ENCODE results near the gene HDAC7.
A peak's percentile ranks its signal among the peaks of the same experiment; 100 is the strongest.

Gene HDAC7

DNA sequence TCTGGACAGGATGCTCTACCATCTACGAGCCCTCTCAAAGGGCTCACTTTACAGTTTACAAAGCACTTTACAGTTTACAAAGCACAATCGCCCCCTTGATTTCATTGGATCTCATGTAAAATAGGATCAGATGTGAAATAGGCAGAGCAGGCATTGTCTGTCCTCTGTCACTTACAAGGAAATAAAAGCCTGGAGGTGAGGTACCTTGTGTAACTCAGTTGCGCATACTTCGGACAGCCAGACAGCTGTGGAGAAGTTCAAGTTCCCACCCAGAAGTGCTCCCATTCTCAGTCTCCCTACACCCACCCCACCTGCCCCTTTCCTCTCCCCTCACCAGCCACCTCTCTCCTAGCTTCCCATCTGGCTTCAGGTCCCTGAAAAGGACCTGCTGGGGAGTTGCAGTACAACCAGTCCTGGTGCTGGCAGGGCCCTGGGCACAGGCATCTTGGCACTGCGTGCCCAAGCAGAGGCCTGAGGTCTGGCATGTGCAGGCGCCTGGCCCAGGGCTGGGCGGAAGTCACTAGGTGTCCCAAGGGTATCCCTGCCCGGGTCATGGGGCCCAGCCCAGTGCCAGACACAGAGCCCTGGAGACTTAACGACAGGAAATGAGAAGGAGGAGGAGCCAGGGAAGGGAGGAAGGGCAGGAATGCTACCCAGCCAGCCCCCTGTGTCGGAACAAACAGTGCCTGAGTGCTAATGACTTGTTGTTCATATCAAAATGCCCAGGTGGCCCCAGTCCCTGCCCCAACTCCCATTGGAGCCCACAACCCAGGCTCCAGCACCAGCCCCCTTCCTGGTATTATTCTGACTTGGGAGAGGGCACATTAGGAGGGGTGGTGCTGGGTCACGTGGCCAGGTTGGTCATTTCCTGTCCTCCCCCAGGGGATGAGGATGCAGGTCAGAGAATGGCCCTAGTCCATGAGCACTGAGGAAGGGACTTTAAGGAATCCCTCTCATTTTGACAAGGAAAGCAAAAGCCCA, 66.4 kb downstream of the HDAC7 start:
- no peak for TF ChIP-seq POLR2AphosphoS5 (IDR thresholded peaks at IDR 0.05; ENCODE audit: low read depth, low read length)
- TF ChIP-seq SPI1 (IDR thresholded peaks at IDR 0.05; ENCODE audit: low read depth, low read length) = no peak
- no peak for TF ChIP-seq POU2F2 (IDR thresholded peaks at IDR 0.05; ENCODE audit: low read depth, low read length)
- TF ChIP-seq PAX5 (IDR thresholded peaks at IDR 0.05; ENCODE audit: insufficient read depth, low read length, severe bottlenecking) = no peak
- TF ChIP-seq TAF1 (IDR thresholded peaks at IDR 0.05; ENCODE audit: low read depth, low read length) = no peak
- no peak for TF ChIP-seq POLR2A (IDR thresholded peaks at IDR 0.05; ENCODE audit: low read depth, low read length)
- FAIRE-seq (peak; percentile 63), DNase-seq (ENCODE audit: insufficient read length, low spot score) (no peak)

DNA sequence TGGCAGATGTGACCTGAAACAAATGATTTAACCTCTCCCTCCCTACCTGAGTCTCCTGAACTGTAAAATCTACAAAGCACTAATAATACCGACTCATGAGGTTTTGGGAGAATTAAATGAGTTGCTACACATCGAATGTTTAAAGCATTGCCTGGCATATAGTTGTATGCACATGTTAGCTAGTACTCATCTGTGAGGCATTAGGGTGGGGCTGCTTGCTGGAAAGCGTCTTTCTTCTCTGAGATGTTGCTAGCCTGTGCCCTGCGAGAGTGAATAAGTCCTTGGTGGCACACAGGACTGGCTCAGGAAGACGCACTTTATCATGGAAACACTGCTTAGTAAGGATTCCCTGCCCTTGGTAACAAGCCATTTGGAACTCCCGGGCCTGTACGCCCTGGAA, 67.2 kb downstream of the HDAC7 start:
- DNase-seq (ENCODE audit: insufficient read length, low spot score) (no peak), FAIRE-seq (no peak)
- TF ChIP-seq POLR2A (IDR thresholded peaks at IDR 0.05; ENCODE audit: low read depth, low read length) (no peak), POLR2AphosphoS5 (IDR thresholded peaks at IDR 0.05; ENCODE audit: low read depth, low read length) (no peak), POU2F2 (IDR thresholded peaks at IDR 0.05; ENCODE audit: low read depth, low read length) (no peak), SPI1 (IDR thresholded peaks at IDR 0.05; ENCODE audit: low read depth, low read length) (no peak), TAF1 (IDR thresholded peaks at IDR 0.05; ENCODE audit: low read depth, low read length) (no peak), PAX5 (IDR thresholded peaks at IDR 0.05; ENCODE audit: insufficient read depth, low read length, severe bottlenecking) (no peak)

DNA sequence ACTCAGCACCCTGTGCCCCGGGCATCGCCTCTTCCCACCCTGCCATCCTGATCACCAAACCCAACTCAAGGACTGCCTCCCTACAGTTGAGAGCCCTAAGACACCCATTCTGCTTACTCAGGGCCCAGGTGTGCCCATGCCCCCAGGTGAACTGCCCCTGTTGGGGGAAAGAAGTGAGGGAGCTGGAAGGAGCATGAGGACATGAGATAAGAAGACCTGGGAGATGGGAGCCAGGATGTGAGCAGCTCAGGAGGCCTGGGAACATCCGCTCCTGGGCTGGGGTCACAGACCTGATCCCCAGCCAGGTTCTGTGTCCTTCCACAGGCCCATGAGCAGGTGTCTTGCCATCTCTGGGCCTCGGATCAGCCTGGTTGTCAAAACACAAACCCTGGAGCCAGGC, 67.6 kb downstream of the HDAC7 start:
- FAIRE-seq (no peak), DNase-seq (ENCODE audit: insufficient read length, low spot score) (no peak)
- TF ChIP-seq POLR2A (IDR thresholded peaks at IDR 0.05; ENCODE audit: low read depth, low read length) (no peak), TAF1 (IDR thresholded peaks at IDR 0.05; ENCODE audit: low read depth, low read length) (no peak), SPI1 (IDR thresholded peaks at IDR 0.05; ENCODE audit: low read depth, low read length) (no peak), POU2F2 (IDR thresholded peaks at IDR 0.05; ENCODE audit: low read depth, low read length) (no peak), PAX5 (IDR thresholded peaks at IDR 0.05; ENCODE audit: insufficient read depth, low read length, severe bottlenecking) (no peak), POLR2AphosphoS5 (IDR thresholded peaks at IDR 0.05; ENCODE audit: low read depth, low read length) (no peak)

DNA sequence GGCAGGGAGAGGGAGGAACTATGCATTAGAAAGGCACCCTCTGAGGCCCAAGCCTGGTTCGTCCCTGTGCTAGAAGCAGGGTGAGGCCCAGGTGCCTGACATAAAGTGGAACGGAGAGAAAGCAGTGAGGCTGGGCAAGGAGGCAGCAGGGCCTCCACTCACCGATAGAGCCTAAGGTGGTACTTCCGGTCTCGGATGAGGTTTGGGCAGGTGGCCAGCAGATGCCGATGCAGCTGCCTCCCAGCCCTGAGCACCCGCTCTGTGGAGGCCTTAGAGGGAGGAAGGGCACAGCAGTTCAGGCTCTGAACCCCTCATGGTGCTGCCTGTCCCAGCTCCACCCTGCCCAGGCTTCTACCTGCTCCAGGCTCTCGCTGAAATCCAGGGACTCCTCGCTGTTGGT, 68.1 kb downstream of the HDAC7 start:
- no peak for TF ChIP-seq PAX5 (IDR thresholded peaks at IDR 0.05; ENCODE audit: insufficient read depth, low read length, severe bottlenecking)
- no peak for TF ChIP-seq POU2F2 (IDR thresholded peaks at IDR 0.05; ENCODE audit: low read depth, low read length)
- TF ChIP-seq POLR2AphosphoS5 (IDR thresholded peaks at IDR 0.05; ENCODE audit: low read depth, low read length) = no peak
- TF ChIP-seq TAF1 (IDR thresholded peaks at IDR 0.05; ENCODE audit: low read depth, low read length) = no peak
- TF ChIP-seq POLR2A (IDR thresholded peaks at IDR 0.05; ENCODE audit: low read depth, low read length) = no peak
- no peak for TF ChIP-seq SPI1 (IDR thresholded peaks at IDR 0.05; ENCODE audit: low read depth, low read length)
- DNase-seq (ENCODE audit: insufficient read length, low spot score) (no peak), FAIRE-seq (no peak)

DNA sequence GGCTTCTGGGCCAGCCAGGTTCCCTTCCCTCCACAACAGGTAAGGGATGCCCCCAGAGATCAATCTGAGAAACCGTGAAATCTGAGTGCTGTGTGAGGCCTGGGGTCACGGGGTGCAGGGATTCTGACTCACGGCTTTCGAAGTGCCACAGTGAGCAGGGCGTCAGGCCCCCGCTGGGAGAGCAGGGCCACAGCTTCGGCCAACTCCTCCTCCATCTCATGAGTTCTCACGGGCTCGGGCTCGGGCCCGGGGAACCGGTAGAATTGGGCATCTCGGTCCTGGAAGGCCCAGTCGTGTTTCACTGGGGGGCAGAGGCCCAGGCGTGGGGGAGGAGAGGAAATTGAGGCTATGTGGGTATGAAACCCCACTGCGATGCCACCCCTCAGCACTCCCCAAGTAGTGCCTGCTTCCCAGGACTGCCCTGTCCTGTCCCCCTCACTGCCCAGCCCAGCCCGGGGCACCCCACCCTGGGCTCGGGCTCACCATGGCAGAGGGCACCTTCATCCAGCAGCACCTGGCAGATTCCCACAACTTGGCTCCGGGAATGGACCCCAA, 68.7 kb downstream of the HDAC7 start:
- FAIRE-seq (no peak), DNase-seq (ENCODE audit: insufficient read length, low spot score) (no peak)
- no peak for TF ChIP-seq POU2F2 (IDR thresholded peaks at IDR 0.05; ENCODE audit: low read depth, low read length)
- TF ChIP-seq PAX5 (IDR thresholded peaks at IDR 0.05; ENCODE audit: insufficient read depth, low read length, severe bottlenecking) = no peak
- no peak for TF ChIP-seq POLR2A (IDR thresholded peaks at IDR 0.05; ENCODE audit: low read depth, low read length)
- TF ChIP-seq TAF1 (IDR thresholded peaks at IDR 0.05; ENCODE audit: low read depth, low read length) = no peak
- no peak for TF ChIP-seq SPI1 (IDR thresholded peaks at IDR 0.05; ENCODE audit: low read depth, low read length)
- TF ChIP-seq POLR2AphosphoS5 (IDR thresholded peaks at IDR 0.05; ENCODE audit: low read depth, low read length) = no peak

DNA sequence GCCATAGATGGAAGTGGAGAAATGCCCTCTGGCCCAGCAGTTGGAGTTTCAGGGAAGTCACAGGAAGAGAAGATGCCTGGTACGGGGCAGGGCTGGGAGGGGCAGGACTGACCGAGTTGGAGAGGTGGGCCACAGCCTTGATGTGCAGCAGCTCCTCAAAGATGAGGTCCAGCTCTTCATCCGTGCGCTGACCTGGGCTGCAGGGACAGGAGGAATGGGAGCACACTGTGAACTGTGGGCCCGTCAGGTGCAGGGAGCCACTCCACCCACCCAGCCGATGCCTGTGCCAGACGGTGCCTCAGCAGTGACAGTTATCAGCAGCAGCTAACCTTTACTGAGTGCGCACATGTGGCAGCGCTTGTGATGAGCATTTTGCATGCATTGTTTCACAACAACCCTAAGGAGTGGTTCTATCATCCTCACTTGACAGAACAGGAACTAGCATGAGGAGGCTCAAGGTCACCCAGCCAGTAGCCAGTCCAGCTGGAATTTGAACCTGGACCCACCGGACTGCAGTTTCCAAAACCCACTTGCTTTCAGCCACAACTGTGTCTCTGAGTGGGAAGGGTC, 69.4 kb downstream of the HDAC7 start:
- DNase-seq (ENCODE audit: insufficient read length, low spot score) (no peak), FAIRE-seq (no peak)
- no peak for TF ChIP-seq SPI1 (IDR thresholded peaks at IDR 0.05; ENCODE audit: low read depth, low read length)
- no peak for TF ChIP-seq POLR2A (IDR thresholded peaks at IDR 0.05; ENCODE audit: low read depth, low read length)
- no peak for TF ChIP-seq PAX5 (IDR thresholded peaks at IDR 0.05; ENCODE audit: insufficient read depth, low read length, severe bottlenecking)
- no peak for TF ChIP-seq TAF1 (IDR thresholded peaks at IDR 0.05; ENCODE audit: low read depth, low read length)
- TF ChIP-seq POU2F2 (IDR thresholded peaks at IDR 0.05; ENCODE audit: low read depth, low read length) = no peak
- no peak for TF ChIP-seq POLR2AphosphoS5 (IDR thresholded peaks at IDR 0.05; ENCODE audit: low read depth, low read length)

DNA sequence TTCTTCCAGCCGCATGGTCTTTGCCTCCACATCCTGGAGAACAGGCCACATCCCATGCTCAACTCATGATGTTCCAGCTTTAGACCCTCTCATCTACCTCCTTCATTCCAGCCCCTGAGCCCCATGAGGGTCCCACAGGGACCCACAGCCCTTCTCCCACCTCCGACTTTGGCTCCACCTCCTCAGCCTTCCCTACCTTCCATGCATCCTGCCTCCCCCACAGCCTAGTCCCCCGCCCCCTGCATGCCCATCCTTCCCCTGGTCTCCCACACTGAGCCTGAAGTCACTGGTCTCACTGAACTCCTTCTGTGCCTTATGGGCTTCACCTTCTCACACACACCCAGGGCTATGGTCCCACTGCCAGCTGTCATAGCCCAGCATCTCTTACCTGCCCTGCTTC, 70.8 kb downstream of the HDAC7 start:
- TF ChIP-seq SPI1 (IDR thresholded peaks at IDR 0.05; ENCODE audit: low read depth, low read length) = no peak
- TF ChIP-seq PAX5 (IDR thresholded peaks at IDR 0.05; ENCODE audit: insufficient read depth, low read length, severe bottlenecking) = no peak
- TF ChIP-seq POLR2AphosphoS5 (IDR thresholded peaks at IDR 0.05; ENCODE audit: low read depth, low read length) = no peak
- TF ChIP-seq POLR2A (IDR thresholded peaks at IDR 0.05; ENCODE audit: low read depth, low read length) = no peak
- DNase-seq (ENCODE audit: insufficient read length, low spot score) (no peak), FAIRE-seq (no peak)

DNA sequence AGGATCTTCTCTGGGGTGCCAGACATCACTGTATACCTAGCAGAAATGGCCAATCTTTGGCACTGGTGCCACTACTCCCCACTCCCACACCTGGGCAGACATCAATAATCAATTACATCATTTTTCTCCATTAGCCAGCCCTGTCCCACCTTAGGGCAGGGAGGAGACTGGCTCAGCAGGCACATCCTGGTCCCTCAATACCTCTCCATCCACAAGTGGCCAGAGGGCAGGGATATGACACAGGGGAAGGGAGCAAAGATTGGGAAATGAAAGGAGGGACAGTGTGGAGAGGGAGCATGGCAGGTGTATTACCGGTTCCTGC, 71.2 kb downstream of the HDAC7 start:
- DNase-seq (ENCODE audit: insufficient read length, low spot score) (no peak), FAIRE-seq (no peak)
- TF ChIP-seq POLR2AphosphoS5 (IDR thresholded peaks at IDR 0.05; ENCODE audit: low read depth, low read length) = no peak
- no peak for TF ChIP-seq TAF1 (IDR thresholded peaks at IDR 0.05; ENCODE audit: low read depth, low read length)
- no peak for TF ChIP-seq SPI1 (IDR thresholded peaks at IDR 0.05; ENCODE audit: low read depth, low read length)

DNA sequence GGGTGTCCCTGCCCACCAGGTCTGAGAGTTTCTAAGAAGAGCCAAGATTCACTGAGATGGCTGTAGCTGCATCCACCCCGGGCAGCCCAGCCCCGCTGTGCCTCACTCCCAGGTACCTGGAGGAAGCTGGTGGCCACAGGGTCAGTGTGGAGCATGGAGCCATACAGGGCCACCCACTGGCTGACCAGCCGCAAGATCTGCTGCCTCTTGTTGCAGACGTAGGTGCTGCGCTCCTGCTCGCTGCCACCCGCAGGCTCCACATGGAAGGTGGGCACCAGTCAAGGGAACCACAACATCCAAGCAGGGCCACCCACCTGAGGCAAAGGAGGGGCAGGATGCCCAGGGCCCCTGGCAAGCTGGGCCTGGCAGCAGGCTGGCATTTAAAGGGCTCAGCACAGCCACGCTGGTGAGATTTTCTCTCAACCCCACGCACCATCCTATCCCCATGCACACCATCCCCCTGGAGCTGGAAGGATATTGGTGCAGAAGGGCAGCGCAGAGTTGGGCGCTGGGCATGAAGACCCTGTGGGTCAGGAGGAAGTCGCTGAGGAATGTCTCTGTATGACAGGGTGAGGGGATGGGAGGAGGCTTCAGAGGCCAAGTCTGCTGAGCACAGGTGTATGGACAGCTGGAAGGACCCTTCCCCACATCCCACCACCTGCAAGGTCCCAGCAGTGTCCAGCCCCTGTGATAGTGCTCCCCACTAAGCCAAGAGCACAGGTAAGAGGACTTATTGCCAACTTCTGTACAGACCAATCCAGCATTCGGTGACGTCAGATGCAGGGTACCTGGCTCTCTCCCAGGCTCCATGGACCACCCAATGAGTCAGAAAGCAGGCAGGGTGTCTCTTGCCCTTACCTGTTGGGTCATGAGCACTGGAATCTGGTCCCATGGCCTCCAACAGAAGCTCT, 71.9 kb downstream of the HDAC7 start:
- TF ChIP-seq TAF1 (IDR thresholded peaks at IDR 0.05; ENCODE audit: low read depth, low read length) (no peak), SPI1 (IDR thresholded peaks at IDR 0.05; ENCODE audit: low read depth, low read length) (no peak), POLR2AphosphoS5 (IDR thresholded peaks at IDR 0.05; ENCODE audit: low read depth, low read length) (no peak), PAX5 (IDR thresholded peaks at IDR 0.05; ENCODE audit: insufficient read depth, low read length, severe bottlenecking) (no peak), POLR2A (IDR thresholded peaks at IDR 0.05; ENCODE audit: low read depth, low read length) (no peak), POU2F2 (IDR thresholded peaks at IDR 0.05; ENCODE audit: low read depth, low read length) (no peak)
- DNase-seq (ENCODE audit: insufficient read length, low spot score) = no peak
- no peak for FAIRE-seq
